Stimulated activated CD4-positive, alpha-beta T cell treated with anti-CD3 and anti-CD28 coated beads, Interleukin-1b, Interleukin-23, amount 100 ng/mL, for 4 hours (primary cell): Measurements from ENCODE around the gene SYS1.

Experiments used
- DNase-seq, 2 donors: peaks; one replicate each; pipeline ENCODE4 v3.0.0-alpha.2; 2020; ENCODE audit warnings: low read depth in 2 of 2

The SYS1 gene

DNA sequence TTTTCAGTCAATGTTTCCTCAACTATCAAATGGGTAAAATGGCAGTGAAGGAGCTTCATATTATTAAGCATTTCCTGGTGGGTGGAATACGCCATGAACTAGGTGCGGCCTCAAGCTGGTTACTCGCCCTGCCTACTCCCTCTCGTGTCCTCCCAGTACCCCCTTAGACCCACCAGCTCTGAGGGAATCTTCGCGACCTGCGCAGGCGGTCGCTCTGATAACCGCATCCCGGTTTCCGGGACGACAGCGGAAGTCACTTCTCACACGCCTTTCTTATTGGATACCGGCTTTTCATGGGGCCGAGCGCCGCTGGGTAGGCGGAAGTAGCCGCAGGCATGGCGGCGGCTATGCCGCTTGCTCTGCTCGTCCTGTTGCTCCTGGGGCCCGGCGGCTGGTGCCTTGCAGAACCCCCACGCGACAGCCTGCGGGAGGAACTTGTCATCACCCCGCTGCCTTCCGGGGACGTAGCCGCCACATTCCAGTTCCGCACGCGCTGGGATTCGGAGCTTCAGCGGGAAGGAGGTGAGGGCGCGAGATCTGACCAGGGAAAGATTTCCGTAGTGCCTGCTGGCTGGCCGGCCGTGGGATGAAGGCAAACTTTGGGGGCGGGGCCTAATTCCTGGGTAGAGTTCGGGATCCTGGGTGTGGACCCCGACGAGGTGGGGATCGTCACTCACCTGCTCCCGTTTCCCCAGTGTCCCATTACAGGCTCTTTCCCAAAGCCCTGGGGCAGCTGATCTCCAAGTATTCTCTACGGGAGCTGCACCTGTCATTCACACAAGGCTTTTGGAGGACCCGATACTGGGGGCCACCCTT, 53.1 kb downstream of the SYS1 start, which contains the start of gene PIGT:
Gene PIGT (plus strand): TSS at position 320 of the 816 bp plus-strand sequence. CDS start 16 bp downstream, at position 336.
- DNase-seq: peak; percentile 77 to 81

GRCh38 chr20:45416917-45417316, 54.0 kb downstream of the SYS1 start:
- DNase-seq: no peak
